IMR-90 (cell line): ENCODE measurements around the gene BRD1. TPM values are rescaled to one million over a fixed set of nuclear protein-coding genes. Genes with fewer than 3 reads are reported as not detected.

ENCODE experiments used
- RFX5 ChIP-seq: IDR thresholded peaks from 2 replicates; pipeline ENCODE4 v1.8.0; 2012; ENCODE audit warnings: low read depth, mild to moderate bottlenecking, low read length, moderate library complexity
- SMC3 ChIP-seq: fragments of 150-350 bp; IDR thresholded peaks from 2 replicates; pipeline ENCODE4 v1.6.1; 2016; ENCODE audit warnings: low read depth, mild to moderate bottlenecking, antibody characterized with exemption, low read length, moderate library complexity
- polyA plus RNA-seq, 3 experiments: library from polyadenylated mRNA; depleted of rRNA; stranded (reverse); fragments of >200 nt; gene quantifications; 2 replicates each; pipeline ENCODE4 v1.2.3, GENCODE V29; 2012; ENCODE audit warnings: low replicate concordance in 1 of 3
- total RNA-seq: library from RNA; depleted of rRNA; stranded (reverse); fragments of >200 nt; gene quantifications from 2 replicates; pipeline ENCODE4 v1.2.3, GENCODE V29; 2012
- TF ChIP-seq, protein P1 (sequence below): conservative IDR thresholded peaks from 2 replicates; pipeline ENCODE4 v1.5.1; 2012; ENCODE audit warnings: mild to moderate bottlenecking, low read depth, low read length, improper control_type of control experiment
- TF ChIP-seq, protein P2 (sequence below): fragments of 150-350 bp; IDR thresholded peaks from 2 replicates; pipeline ENCODE4 v1.6.1; 2017; ENCODE audit warnings: mild to moderate bottlenecking, antibody characterized with exemption, low read length, low read depth

BRD1 gene
- total and polyA plus RNA-seq, 2 of the 4 experiments (the other 2 are of a cell fraction): 10.0 to 10.6 TPM

DNA sequence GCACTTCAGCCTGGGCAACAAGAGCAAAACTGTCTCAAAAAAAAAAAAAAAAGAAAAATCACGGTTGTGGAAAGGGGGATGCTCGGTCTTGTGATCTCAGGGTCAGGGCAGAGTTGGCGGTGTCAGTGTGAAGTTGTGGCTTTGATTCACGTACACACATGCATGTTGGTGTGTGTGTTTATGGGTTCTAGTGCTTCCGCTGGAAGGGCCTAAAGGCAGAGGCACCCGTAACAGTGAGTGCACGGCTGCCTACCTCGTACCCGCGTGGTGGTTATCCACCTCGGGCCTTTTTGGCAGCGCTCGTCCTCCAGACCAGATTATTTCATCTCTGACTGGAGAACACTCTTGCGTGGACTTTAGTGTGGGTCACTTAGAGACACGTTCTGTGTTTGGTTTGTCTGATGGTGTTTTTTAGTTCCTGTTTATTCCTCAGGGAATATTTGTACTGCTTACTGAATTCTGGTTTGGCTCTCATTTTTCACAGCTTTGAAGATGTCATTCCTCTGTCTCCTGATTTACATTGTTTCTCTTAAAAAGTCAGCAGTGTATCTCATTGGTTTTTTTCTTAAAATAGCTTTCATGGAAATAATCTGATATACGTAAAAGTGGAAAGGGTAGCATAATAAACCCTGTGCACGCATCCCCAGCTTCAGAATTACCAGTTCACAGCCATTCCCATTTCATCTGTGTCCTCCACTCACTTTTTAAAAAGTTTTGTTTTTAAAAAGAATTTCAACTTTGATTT, 41.6 kb upstream of the BRD1 start (continued):
- TF ChIP-seq, protein P1, sequence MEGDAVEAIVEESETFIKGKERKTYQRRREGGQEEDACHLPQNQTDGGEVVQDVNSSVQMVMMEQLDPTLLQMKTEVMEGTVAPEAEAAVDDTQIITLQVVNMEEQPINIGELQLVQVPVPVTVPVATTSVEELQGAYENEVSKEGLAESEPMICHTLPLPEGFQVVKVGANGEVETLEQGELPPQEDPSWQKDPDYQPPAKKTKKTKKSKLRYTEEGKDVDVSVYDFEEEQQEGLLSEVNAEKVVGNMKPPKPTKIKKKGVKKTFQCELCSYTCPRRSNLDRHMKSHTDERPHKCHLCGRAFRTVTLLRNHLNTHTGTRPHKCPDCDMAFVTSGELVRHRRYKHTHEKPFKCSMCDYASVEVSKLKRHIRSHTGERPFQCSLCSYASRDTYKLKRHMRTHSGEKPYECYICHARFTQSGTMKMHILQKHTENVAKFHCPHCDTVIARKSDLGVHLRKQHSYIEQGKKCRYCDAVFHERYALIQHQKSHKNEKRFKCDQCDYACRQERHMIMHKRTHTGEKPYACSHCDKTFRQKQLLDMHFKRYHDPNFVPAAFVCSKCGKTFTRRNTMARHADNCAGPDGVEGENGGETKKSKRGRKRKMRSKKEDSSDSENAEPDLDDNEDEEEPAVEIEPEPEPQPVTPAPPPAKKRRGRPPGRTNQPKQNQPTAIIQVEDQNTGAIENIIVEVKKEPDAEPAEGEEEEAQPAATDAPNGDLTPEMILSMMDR: no peak
- TF ChIP-seq SMC3 (no peak), RFX5 (no peak)
- TF ChIP-seq, protein P2, sequence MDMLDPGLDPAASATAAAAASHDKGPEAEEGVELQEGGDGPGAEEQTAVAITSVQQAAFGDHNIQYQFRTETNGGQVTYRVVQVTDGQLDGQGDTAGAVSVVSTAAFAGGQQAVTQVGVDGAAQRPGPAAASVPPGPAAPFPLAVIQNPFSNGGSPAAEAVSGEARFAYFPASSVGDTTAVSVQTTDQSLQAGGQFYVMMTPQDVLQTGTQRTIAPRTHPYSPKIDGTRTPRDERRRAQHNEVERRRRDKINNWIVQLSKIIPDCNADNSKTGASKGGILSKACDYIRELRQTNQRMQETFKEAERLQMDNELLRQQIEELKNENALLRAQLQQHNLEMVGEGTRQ: no peak
